Upper lobe of left lung (tissue), 6 donors: ENCODE results near the gene SURF6. TPM values are rescaled to one million over a fixed set of nuclear protein-coding genes. Genes with fewer than 3 reads are reported as not detected.
A peak's percentile ranks its signal among the peaks of the same experiment; 100 is the strongest.

ENCODE experiments used
- ATAC-seq, 2 donors: fragments of 200-7000 bp; cut with Tn5 transposase; one replicate each; pipeline ENCODE4 v1.9.1; 2022; ENCODE audit warnings: mild to moderate bottlenecking in 2 of 2, moderate library complexity in 2 of 2; ENCODE audit not compliant: low FRiP score in 2 of 2
- DNase-seq, 2 donors: peaks; one replicate each; pipeline ENCODE4 v3.0.0-alpha.2; 2019 to 2020
- H3K27ac ChIP-seq, 4 donors: fragments of 200-600 bp; sonication (generic); one replicate each; pipeline ENCODE4 v1.5.1; 2016 to 2019
- H3K27me3 ChIP-seq, 4 donors: fragments of 200-600 bp; sonication (generic); one replicate each; pipeline ENCODE4 v1.5.1; 2017 to 2019
- H3K36me3 ChIP-seq, 4 donors: fragments of 200-600 bp; sonication (generic); one replicate each; pipeline ENCODE4 v1.5.1; 2016 to 2019
- H3K4me1 ChIP-seq, 4 donors: fragments of 200-600 bp; sonication (generic); one replicate each; pipeline ENCODE4 v1.5.1; 2018 to 2019
- H3K4me3 ChIP-seq, 4 donors: fragments of 200-600 bp; sonication (generic); one replicate each; pipeline ENCODE4 v1.5.1; 2017 to 2019; ENCODE audit warnings: mild to moderate bottlenecking in 2 of 4, moderate library complexity in 1 of 4
- H3K9me3 ChIP-seq, 4 donors: fragments of 200-600 bp; sonication (generic); one replicate each; pipeline ENCODE4 v1.5.1; 2018 to 2019
- CTCF ChIP-seq, 6 experiments: fragments of 450-650 bp in 4 of 6; fragments of 200-600 bp in 2 of 6; sonication (generic) in 2 of 6; IDR thresholded peaks; one replicate each; pipeline ENCODE4 v1.5.1; 2016 to 2019; ENCODE audit warnings: antibody characterized with exemption in 6 of 6
- EP300 ChIP-seq, 4 donors: sonication (generic); formaldehyde crosslinking; IDR thresholded peaks; one replicate each; pipeline ENCODE4 v1.5.1; 2017; ENCODE audit warnings: antibody characterized with exemption in 4 of 4, control low read depth in 2 of 4
- POLR2A ChIP-seq, 4 donors: fragments of 450-650 bp; IDR thresholded peaks; one replicate each; pipeline ENCODE4 v1.5.1; 2016 to 2017; ENCODE audit warnings: antibody characterized with exemption in 4 of 4, mild to moderate bottlenecking in 2 of 4
- POLR2AphosphoS5 ChIP-seq, 2 donors: sonication (generic); formaldehyde crosslinking; IDR thresholded peaks; one replicate each; pipeline ENCODE4 v1.5.1; 2017; ENCODE audit warnings: antibody characterized with exemption in 2 of 2
- WGBS, 2 donors: methylation state at CpG; one replicate each; pipeline ENCODE4 v1.1.5; 2017 to 2018; 5-methylcytosine and 5-hydroxymethylcytosine counted together
- total RNA-seq, 6 donors: library from RNA; depleted of rRNA in 4 of 6; stranded (reverse); fragments of >200 nt in 4 of 6; gene quantifications; one replicate each; pipeline versions ENCODE4 v1.1.0 to v1.2.1, GENCODE V29; 2016 to 2021
- donor health status: DM: no; HTN: no; CAD: no; lungs with moderate emphysema.
- donor health status: DM: no; HTN: yes; CAD: no; lungs with severe emphysema.

SURF6 gene
- total RNA-seq, 6 donors from 2014 or later = 16.6 to 30.4 (median 24.7) TPM

- H3K4me3 ChIP-seq = peak overlapping the region in 3 of 4 donors; percentile 72 to 98 (median 94)
- peaks cover 21 to 69% (median 56%) of the 10 kb centered on the region in 4 donors for H3K36me3 ChIP-seq
- no peaks in the 10 kb centered on the region for H3K27me3 ChIP-seq
- H3K27ac ChIP-seq = peak overlapping the region in 3 of 4 donors; percentile 90 to 96 (median 93)
- H3K4me1 ChIP-seq = peaks cover 24 to 51% (median 29%) of the 10 kb centered on the region in 4 donors
- ATAC-seq = no peak
- no peaks in the 10 kb centered on the region for H3K9me3 ChIP-seq
- WGBS, 2 donors = 75 to 77% methylated on average over 13 to 15 of the region's 15 CpGs
- TF ChIP-seq CTCF (IDR thresholded peaks at IDR 0.05) (no peak), POLR2AphosphoS5 (IDR thresholded peaks at IDR 0.05) (no peak), EP300 (IDR thresholded peaks at IDR 0.05) (no peak), POLR2A (IDR thresholded peaks at IDR 0.05) (no peak)
- no peak for DNase-seq
Observed at GRCh38 chr9:133346021-133346785, 10.2 kb upstream of the SURF6 start.

GRCh38 chr9:133345596-133345995 lies 9.6 kb upstream of the SURF6 start:
- DNase-seq (no peak), ATAC-seq (no peak)
- H3K4me3 ChIP-seq = no peak overlapping the region
- H3K4me1 ChIP-seq = peaks cover 24 to 57% (median 29%) of the 10 kb centered on the region in 4 donors
- H3K36me3 ChIP-seq = peaks cover 15 to 69% (median 55%) of the 10 kb centered on the region in 4 donors
- 81 to 96% methylated on average over 4 to 6 of the region's 6 CpGs for WGBS, 2 donors
- H3K27ac ChIP-seq = no peak overlapping the region
- no peaks in the 10 kb centered on the region for H3K9me3 ChIP-seq
- TF ChIP-seq POLR2A (IDR thresholded peaks at IDR 0.05) = no peak
- no peaks in the 10 kb centered on the region for H3K27me3 ChIP-seq

GRCh38 chr9:133344979-133345378 lies 9.0 kb upstream of the SURF6 start:
- Histone ChIP-seq H3K4me1 (peaks cover 24 to 58% (median 28%) of the 10 kb centered on the region in 4 donors), H3K27ac (no peak overlapping the region), H3K36me3 (peaks cover 9 to 69% (median 52%) of the 10 kb centered on the region in 4 donors), H3K4me3 (no peak overlapping the region), H3K27me3 (no peaks in the 10 kb centered on the region), H3K9me3 (no peaks in the 10 kb centered on the region)
- peak in 1 of 2 donors; percentile 32 for DNase-seq
- WGBS, 2 donors = 98 to 99% methylated on average over 12 of the region's 12 CpGs
- no peak for ATAC-seq
- TF ChIP-seq EP300 (IDR thresholded peaks at IDR 0.05) = no peak
- TF ChIP-seq CTCF (IDR thresholded peaks at IDR 0.05) = no peak
- TF ChIP-seq POLR2A (IDR thresholded peaks at IDR 0.05) = no peak

- DNase-seq (peak in 1 of 2 donors; percentile 62), ATAC-seq (no peak)
- Histone ChIP-seq H3K4me3 (no peak overlapping the region), H3K36me3 (peaks cover 4 to 69% (median 47%) of the 10 kb centered on the region in 4 donors), H3K27ac (no peak overlapping the region), H3K27me3 (no peaks in the 10 kb centered on the region), H3K4me1 (peaks cover 16 to 49% (median 20%) of the 10 kb centered on the region in 4 donors), H3K9me3 (no peaks in the 10 kb centered on the region)
- TF ChIP-seq EP300 (IDR thresholded peaks at IDR 0.05) (no peak), CTCF (IDR thresholded peaks at IDR 0.05) (no peak), POLR2AphosphoS5 (IDR thresholded peaks at IDR 0.05) (no peak), POLR2A (IDR thresholded peaks at IDR 0.05) (no peak)
- 97% methylated on average over 19 of the region's 19 CpGs for WGBS, 2 donors
Observed at GRCh38 chr9:133344071-133344470, 8.1 kb upstream of the SURF6 start.

GRCh38 chr9:133342570-133342969 lies 6.6 kb upstream of the SURF6 start:
- Histone ChIP-seq H3K4me3 (no peak overlapping the region), H3K36me3 (peaks cover 4 to 72% (median 47%) of the 10 kb centered on the region in 4 donors), H3K27me3 (no peaks in the 10 kb centered on the region), H3K4me1 (peaks cover 11 to 42% (median 17%) of the 10 kb centered on the region in 4 donors), H3K27ac (no peak overlapping the region), H3K9me3 (no peaks in the 10 kb centered on the region)
- TF ChIP-seq POLR2AphosphoS5 (IDR thresholded peaks at IDR 0.05) (no peak), POLR2A (IDR thresholded peaks at IDR 0.05) (no peak), CTCF (IDR thresholded peaks at IDR 0.05) (no peak), EP300 (IDR thresholded peaks at IDR 0.05) (no peak)
- ATAC-seq (no peak), DNase-seq (peak in 1 of 2 donors; percentile 53)
- WGBS, 2 donors = 82 to 95% methylated on average over 5 to 10 of the region's 11 CpGs
